Mucosa of rectum (tissue), 2 donors: ENCODE results near the gene ELOA.
"Not testable (repeated sequence)": the region's sequence is repeated elsewhere in the genome, so short reads cannot be mapped to it uniquely, and the experiment has no call there.

Experiments used
- H3K27ac ChIP-seq, 2 donors: one replicate each; pipeline ENCODE4 v1.7.0; 2013; ENCODE audit warnings: inconsistent platforms in 2 of 2, low read depth in 2 of 2, low read length in 2 of 2
- H3K27me3 ChIP-seq, 2 donors: one replicate each; pipeline ENCODE4 v1.7.0; 2013; ENCODE audit warnings: low read length in 2 of 2; ENCODE audit not compliant: control insufficient read depth in 2 of 2, insufficient read depth in 2 of 2
- H3K36me3 ChIP-seq, 2 donors: one replicate each; pipeline ENCODE4 v1.7.0; 2013; ENCODE audit warnings: low read length in 2 of 2; ENCODE audit not compliant: control insufficient read depth in 2 of 2, insufficient read depth in 2 of 2
- H3K4me1 ChIP-seq, 2 donors: one replicate each; pipeline ENCODE4 v1.7.0; 2013; ENCODE audit warnings: low read length in 2 of 2, mild to moderate bottlenecking in 1 of 2; ENCODE audit not compliant: control insufficient read depth in 2 of 2, insufficient read depth in 2 of 2
- H3K4me3 ChIP-seq, 2 donors: one replicate each; pipeline ENCODE4 v1.7.0; 2013; ENCODE audit warnings: low read length in 2 of 2
- H3K9ac ChIP-seq, 2 donors: one replicate each; pipeline ENCODE4 v1.7.0; 2013; ENCODE audit warnings: low read length in 2 of 2, low read depth in 1 of 2, mild to moderate bottlenecking in 1 of 2
- H3K9me3 ChIP-seq, 2 donors: one replicate each; pipeline ENCODE4 v1.7.0; 2013; ENCODE audit warnings: low read length in 2 of 2; ENCODE audit not compliant: control insufficient read depth in 2 of 2
- donor health status: healthy.
- donor health status: Normal muscosa, but diverticular disease.

The ELOA gene

DNA sequence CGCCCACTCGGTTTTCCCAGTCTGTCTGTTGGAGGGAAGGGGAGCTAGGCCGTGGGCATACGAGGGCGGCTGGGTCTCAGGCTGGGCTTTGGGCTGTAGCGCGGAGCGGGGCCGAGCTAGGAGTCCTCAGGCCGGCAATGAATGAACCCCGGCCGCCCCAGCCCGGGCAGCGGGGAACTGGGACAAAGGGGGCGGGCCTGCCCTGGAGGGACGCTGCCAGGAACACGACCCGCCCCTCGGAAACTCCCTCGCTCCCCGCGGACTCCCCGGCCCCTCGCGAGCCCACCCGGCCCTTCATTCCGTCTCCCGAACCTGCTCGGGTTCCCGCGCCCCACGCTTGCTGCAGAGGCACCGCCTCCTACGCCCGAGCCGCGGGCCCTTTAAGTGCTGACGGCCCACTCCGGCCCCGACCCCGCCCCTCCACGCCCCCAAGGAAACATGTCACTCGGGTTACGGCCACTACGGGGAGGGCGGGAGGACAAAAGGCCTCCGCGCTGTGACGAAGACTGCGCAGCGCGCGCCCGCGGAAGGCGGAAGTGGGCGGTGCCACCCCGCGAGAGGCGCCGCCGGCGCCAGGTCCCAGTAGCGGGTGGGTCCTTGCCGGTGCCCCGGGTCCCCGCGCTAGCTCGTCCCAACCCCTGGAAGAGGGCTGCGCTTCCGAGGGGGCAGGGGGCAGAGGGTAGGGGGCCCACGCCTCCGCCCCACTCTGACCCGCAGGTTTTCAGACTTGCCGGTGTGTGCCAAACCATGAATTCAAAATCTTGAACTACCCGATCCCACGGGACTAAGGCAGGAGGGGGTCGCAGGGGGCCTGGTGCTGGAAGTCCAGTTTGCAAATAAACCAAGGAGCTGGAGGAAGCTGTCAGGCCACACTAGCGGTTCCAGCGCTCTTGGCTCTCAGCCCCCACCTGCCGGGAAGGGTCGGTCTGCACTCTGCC lies 57.4 kb downstream of the ELOA start, which contains the start of gene GALE:
GALE (minus strand) TSS at position 355 of the 938 bp plus-strand sequence. CDS start 1,747 bp downstream, outside the sequence.
- H3K27ac ChIP-seq: peak within 1 kb of the TSS; percentile 96 to 99

DNA sequence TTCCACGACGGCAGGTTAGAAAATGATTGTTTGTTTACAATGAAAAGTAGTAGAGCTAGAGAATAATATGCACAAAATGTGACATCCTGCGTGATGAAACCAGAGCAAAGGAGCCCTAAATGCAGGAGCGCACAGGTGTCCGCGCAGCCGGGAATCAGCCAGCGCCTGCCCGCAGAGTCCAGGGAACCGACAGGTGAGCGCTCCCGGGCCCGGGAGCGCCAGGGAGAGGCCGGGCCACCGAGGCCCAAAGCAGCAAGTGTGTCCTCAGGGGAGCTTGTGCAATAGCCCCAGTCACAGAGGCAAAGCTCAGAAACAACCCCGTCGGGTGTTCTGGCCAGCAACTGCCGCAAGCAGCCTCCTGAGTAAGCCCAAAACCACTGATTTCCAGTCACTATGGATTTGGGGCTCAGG lies 58.1 kb downstream of the ELOA start:
- peak overlapping the region; percentile 87 to 98 for H3K9ac ChIP-seq
- H3K4me1 ChIP-seq: peaks cover 27 to 42% of the 10 kb centered on the region in 2 donors
- H3K27ac ChIP-seq: peak overlapping the region; percentile 96 to 99
- H3K9me3 ChIP-seq: no peaks in the 10 kb centered on the region
- no peaks in the 10 kb centered on the region for H3K27me3 ChIP-seq
- H3K36me3 ChIP-seq: peaks cover 19 to 20% of the 10 kb centered on the region in 2 donors
- H3K4me3 ChIP-seq: peak overlapping the region; percentile 68 to 88

More for the DNA sequence above, 57.4 kb downstream of the ELOA start, which contains the start of gene GALE:
- Histone ChIP-seq H3K4me3 (peak within 1 kb of the TSS; percentile 92 to 93), H3K9me3 (no peaks in the 10 kb centered on the region), H3K36me3 (peaks cover 24 to 26% of the 10 kb centered on the region in 2 donors), H3K4me1 (peaks cover 29 to 45% of the 10 kb centered on the region in 2 donors), H3K27me3 (no peaks in the 10 kb centered on the region), H3K9ac (peak within 1 kb of the TSS; percentile 92 to 98)

DNA sequence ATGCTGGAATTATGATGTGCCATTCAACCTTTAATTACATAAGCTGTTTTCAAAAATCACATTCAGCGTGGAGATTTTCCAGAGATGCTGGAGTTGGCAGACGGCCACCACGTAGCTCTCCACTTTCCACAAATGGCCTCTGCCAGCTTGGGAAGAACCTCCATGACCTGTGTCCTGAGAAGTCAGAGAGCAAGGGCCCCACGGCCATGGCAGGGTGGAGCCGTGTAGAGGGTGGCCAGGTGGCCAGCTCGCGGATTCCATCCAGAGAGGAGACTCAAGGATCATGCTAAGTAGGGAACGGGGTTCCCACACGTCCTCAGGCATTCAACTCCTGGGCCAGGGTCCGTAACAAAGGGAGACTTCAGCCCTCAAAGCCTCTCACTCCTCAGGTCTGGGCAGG lies 58.6 kb downstream of the ELOA start:
- Histone ChIP-seq H3K9me3 (no peaks in the 10 kb centered on the region), H3K27ac (no peak overlapping the region), H3K27me3 (no peaks in the 10 kb centered on the region), H3K9ac (peak overlapping the region in 1 of 2 donors; percentile 87), H3K36me3 (peaks cover 19 to 24% of the 10 kb centered on the region in 2 donors), H3K4me1 (peaks cover 23 to 37% of the 10 kb centered on the region in 2 donors), H3K4me3 (peak overlapping the region in 1 of 2 donors; percentile 88)

DNA sequence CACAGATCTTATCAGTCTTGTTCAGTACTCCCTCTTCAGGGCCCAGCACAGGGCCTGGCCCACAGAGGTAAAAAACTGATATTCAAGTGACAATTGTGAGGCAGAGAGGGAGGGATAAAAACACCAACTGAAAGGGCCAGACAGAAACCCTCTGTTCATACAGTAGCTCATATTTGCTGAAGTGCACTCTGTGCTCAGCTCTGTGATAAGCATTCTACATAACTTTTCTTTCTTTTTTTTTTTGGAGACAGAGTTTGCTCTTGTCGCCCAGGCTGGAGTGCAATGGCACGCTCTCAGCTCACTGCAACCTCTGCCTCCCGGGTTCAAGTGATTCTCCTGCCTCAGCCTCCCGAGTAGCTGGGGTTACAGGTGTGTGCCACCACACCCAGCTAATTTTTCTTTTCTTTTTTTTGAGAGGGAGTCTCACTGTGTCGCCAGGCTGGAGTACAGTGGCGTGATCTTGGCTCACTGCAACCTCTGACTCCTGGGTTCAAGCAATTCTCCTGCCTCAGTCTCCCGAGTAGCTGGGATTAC lies 59.6 kb downstream of the ELOA start:
- not testable (repeated sequence) for H3K9ac ChIP-seq, H3K27ac ChIP-seq, H3K27me3 ChIP-seq, H3K9me3 ChIP-seq, H3K4me3 ChIP-seq
- H3K36me3 ChIP-seq: peaks cover 19 to 24% of the 10 kb centered on the region in 2 donors
- peaks cover 20 to 27% of the 10 kb centered on the region in 2 donors for H3K4me1 ChIP-seq

DNA sequence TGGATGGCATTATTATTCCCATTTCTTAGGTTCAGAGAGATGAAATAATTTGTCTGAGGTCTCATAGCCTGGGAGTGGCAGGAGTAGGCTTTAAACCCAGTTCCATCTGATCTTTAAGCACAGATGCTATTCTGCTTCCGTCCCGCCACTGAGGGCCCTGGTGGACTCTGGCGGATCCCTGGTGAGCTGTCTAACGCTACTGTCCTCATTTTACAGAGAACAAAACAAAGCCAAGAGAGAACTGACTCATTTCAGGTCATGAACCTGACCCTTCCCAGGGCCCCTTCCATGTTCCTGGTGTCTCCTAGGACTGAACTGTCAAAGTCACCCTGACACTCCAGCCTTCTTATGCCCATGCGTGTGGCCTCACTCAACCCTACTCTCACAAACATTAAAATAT lies 60.4 kb downstream of the ELOA start:
- no peak overlapping the region for H3K27ac ChIP-seq
- H3K9me3 ChIP-seq: no peaks in the 10 kb centered on the region
- no peak overlapping the region for H3K4me3 ChIP-seq
- no peak overlapping the region for H3K9ac ChIP-seq
- H3K27me3 ChIP-seq: no peaks in the 10 kb centered on the region
- H3K4me1 ChIP-seq: peaks cover 19 to 20% of the 10 kb centered on the region in 2 donors
- peaks cover 17 to 23% of the 10 kb centered on the region in 2 donors for H3K36me3 ChIP-seq

DNA sequence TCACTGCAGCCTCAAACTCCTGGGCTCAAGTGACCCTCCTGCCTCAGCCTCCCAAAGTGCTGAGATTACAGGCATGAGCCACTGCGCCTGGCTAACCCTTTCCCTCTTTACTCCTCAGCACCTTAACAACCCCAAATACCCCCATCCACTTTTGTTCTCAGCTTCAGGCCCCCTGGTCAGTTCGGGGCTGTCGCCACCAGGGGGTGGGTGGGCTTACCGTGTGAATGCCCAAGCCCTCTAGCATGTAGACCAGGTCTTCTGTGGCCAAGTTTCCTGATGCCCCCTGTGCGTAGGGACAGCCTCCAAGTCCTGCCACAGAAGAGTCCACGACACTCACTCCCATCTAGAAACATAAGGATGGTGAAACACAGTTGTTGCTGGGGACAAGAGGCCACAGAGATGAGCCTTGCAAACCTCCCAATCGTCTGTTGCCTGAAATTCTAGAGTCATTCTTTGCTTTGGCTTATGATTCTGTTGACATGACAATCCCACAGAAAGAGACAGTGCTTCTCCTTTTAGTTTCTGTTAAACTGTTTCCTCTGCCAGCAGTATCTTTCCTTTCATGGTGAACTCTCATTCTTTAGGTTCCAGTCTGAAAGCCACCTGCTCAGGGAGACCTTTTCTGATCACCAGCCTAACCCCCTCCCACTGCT lies 61.0 kb downstream of the ELOA start:
- H3K27ac ChIP-seq: peak overlapping the region in 1 of 2 donors; percentile 52
- H3K9me3 ChIP-seq: no peaks in the 10 kb centered on the region
- no peak overlapping the region for H3K9ac ChIP-seq
- no peak overlapping the region for H3K4me3 ChIP-seq
- H3K27me3 ChIP-seq: no peaks in the 10 kb centered on the region
- H3K36me3 ChIP-seq: peaks cover 17 to 23% of the 10 kb centered on the region in 2 donors
- peaks cover 13 to 14% of the 10 kb centered on the region in 2 donors for H3K4me1 ChIP-seq

DNA sequence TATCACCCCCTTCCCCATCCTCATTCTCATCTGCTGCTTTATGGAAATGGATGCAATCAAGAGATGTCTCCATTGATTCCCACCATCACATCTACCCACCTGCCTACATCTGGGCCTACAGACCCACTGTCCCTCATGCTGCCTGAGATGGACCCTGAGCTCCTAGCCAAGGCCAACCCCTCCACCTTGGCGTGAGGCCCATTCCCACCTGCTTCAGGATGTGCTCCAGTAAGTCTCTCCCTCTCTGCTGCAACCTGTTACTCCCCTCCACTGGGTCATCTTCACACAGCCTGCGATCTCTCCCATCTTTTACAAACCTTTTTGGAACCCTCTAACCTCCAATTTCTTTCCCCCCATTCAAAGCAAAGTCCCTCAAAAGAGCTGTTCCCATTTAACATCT lies 61.8 kb downstream of the ELOA start:
- H3K4me3 ChIP-seq: no peak overlapping the region
- peaks cover 17 to 23% of the 10 kb centered on the region in 2 donors for H3K36me3 ChIP-seq
- H3K4me1 ChIP-seq: peaks cover 9 to 12% of the 10 kb centered on the region in 2 donors
- H3K27ac ChIP-seq: no peak overlapping the region
- no peaks in the 10 kb centered on the region for H3K27me3 ChIP-seq
- no peaks in the 10 kb centered on the region for H3K9me3 ChIP-seq
- no peak overlapping the region for H3K9ac ChIP-seq

DNA sequence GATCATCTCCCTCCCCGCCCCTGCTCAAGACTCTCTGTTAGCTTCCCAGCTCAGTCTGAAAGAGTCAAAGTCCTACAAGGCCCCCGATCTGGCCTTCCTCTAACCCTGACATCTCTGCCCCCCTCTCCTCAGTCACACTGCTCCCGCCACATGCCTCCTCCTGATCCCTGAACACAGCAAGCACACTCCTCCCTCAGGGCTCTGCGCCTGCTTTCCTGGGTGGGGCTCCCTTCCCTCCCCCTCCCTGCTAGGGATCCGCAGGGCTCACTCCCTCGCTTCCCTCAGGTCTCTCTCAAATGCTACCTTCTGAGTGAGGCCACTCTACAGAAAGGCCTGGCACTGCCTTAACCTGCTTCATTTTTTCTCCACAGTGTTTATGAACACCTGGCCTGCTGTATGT lies 63.0 kb downstream of the ELOA start:
- Histone ChIP-seq H3K36me3 (peaks cover 17 to 23% of the 10 kb centered on the region in 2 donors), H3K9me3 (no peaks in the 10 kb centered on the region), H3K27ac (no peak overlapping the region), H3K27me3 (no peaks in the 10 kb centered on the region), H3K4me1 (peaks cover 20 to 21% of the 10 kb centered on the region in 2 donors), H3K4me3 (no peak overlapping the region), H3K9ac (no peak overlapping the region)

DNA sequence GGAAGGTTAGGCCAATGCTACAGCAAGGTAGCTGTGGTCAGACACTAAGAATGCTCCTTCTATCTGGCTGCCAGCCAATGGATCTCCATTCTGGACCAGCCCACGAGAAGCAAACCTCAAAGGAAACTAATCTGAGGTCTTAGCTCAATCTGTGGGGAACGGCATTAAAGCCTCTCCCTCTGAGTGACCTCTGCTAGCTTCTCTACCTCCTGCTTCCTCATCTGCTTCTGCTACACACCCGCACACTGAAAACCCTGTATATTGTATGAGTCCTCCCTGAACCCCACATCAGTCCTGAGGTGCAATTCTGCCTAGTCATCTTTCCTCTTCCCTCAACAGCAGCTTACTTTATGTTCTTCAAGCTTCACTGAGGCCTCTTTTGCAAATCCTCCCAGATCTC lies 64.2 kb downstream of the ELOA start:
- peaks cover 15 to 19% of the 10 kb centered on the region in 2 donors for H3K4me1 ChIP-seq
- H3K4me3 ChIP-seq: no peak overlapping the region
- H3K9ac ChIP-seq: no peak overlapping the region
- no peaks in the 10 kb centered on the region for H3K9me3 ChIP-seq
- no peaks in the 10 kb centered on the region for H3K27me3 ChIP-seq
- H3K27ac ChIP-seq: no peak overlapping the region
- peaks cover 18 to 26% of the 10 kb centered on the region in 2 donors for H3K36me3 ChIP-seq
